Measurements from ENCODE around the gene BOC.

The BOC gene

DNA sequence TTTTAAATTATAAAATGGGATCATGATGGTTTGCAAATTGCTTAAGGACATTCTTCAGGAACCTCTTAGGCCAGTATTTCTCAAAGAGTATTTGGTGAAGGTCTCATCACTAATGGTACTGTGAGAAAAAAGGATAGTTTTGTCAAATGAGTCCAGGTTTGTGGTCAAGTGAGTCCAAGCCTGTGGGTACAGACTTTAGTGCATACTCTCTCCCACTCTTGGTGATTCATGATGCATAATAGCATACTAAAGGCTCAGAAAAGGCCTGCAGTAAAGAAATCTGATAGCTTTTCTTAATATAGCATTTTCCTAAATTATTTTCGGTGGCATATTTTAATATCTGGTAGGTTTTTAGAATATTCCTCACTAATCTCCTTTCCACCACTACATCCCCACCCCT lies 20.0 kb downstream of the BOC start:
- TF ChIP-seq, protein P1, sequence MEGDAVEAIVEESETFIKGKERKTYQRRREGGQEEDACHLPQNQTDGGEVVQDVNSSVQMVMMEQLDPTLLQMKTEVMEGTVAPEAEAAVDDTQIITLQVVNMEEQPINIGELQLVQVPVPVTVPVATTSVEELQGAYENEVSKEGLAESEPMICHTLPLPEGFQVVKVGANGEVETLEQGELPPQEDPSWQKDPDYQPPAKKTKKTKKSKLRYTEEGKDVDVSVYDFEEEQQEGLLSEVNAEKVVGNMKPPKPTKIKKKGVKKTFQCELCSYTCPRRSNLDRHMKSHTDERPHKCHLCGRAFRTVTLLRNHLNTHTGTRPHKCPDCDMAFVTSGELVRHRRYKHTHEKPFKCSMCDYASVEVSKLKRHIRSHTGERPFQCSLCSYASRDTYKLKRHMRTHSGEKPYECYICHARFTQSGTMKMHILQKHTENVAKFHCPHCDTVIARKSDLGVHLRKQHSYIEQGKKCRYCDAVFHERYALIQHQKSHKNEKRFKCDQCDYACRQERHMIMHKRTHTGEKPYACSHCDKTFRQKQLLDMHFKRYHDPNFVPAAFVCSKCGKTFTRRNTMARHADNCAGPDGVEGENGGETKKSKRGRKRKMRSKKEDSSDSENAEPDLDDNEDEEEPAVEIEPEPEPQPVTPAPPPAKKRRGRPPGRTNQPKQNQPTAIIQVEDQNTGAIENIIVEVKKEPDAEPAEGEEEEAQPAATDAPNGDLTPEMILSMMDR (IDR thresholded peaks at IDR 0.05; ENCODE audit: borderline replicate concordance, control extremely low read depth, extremely low read depth, insufficient read depth, missing control alignments), result no peak
- no peak for DNase-seq (ENCODE audit: low spot score)
- in situ Hi-C loops (cut with MboI; ENCODE audit: low sequenced_read_pairs, unreplicated experiment), result no loop called here

DNA sequence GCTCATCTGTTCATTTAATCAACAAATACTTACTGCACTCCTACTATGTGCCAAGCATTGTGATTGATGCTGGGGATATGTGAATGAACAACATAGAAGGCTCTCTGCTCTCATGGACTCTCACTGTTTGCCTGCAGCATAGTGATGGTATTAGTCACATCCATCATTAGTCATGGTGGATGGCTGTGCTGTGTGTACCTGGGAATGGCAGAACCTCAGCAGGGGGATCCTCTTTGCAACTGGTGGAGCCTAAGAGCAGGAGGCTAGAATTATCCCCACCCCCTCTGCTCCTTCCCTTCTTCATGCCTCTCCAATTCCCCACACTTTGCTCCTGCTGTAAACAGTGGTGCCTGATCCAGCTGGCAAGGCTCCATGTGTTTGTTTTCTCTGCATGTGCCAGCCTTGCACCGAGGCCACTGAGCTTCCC lies 20.5 kb downstream of the BOC start:
- in situ Hi-C loops (cut with MboI; ENCODE audit: low sequenced_read_pairs, unreplicated experiment), result no loop called here
- no peak for DNase-seq (ENCODE audit: low spot score)
- TF ChIP-seq, protein P1 (IDR thresholded peaks at IDR 0.05; ENCODE audit: borderline replicate concordance, control extremely low read depth, extremely low read depth, insufficient read depth, missing control alignments), result no peak

DNA sequence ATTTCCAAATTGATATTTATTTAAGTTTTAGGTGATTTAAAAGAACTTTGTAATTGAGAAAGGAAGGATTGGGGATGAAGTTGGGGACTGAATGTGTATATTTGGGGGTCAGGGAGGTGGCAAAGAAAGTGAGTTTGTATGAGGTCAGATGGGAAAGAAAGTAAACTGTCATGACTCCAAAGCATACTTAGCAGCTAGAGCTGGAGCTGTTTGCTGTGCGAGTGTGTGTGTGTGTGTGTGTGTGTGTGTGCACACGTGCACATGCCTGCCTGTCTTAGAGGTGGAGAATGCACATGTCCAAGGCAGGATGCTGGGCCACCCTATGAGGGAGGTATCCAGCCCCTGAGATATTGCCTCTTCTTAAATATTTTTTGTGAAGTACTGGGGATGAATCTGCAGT lies 21.0 kb downstream of the BOC start:
- DNase-seq (ENCODE audit: low spot score), result no peak
- TF ChIP-seq, protein P1 (IDR thresholded peaks at IDR 0.05; ENCODE audit: borderline replicate concordance, control extremely low read depth, extremely low read depth, insufficient read depth, missing control alignments), result no peak
- in situ Hi-C loops (cut with MboI; ENCODE audit: low sequenced_read_pairs, unreplicated experiment), result no loop called here

DNA sequence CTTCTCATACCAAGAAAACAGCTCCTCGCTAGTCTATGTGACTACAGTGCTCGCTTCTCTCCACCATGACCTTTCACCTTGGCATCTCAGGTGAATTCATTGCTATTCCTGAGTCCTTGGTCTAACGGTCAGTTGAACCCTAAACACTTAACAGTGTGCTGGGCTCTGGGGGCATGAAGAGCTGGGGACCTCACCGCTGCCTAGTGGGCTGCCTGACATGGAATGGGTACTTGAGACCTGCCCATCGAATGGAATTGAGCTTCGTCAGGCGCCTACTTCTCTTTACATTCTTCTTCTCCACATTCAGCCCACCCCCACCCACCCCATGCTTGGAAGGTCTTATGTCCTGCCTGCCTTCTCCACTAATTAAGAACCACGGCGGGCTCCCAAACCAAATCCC lies 22.1 kb downstream of the BOC start:
- DNase-seq (ENCODE audit: low spot score), result no peak
- TF ChIP-seq, protein P1 (IDR thresholded peaks at IDR 0.05; ENCODE audit: borderline replicate concordance, control extremely low read depth, extremely low read depth, insufficient read depth, missing control alignments), result no peak
- in situ Hi-C loops (cut with MboI; ENCODE audit: low sequenced_read_pairs, unreplicated experiment), result no loop called here

DNA sequence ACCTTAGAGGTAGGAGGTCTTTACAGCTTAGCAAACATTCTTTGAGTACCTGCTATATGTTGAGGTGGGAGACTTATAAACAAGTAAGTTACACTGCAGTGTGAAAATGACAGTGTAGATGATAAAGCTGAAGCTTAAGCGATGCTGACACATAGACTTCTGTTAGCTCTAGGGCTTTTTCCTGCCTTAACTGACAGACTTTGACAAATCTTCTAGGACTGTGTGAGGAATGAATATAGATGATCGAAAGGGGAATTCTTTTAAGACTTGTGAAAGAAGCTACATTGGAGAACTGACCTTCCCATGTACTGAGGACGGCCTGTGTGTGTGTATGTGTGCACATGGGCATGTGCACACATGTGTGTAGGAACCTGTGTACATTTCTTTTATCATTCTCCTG lies 22.7 kb downstream of the BOC start:
- DNase-seq (ENCODE audit: low spot score), result no peak
- in situ Hi-C loops (cut with MboI; ENCODE audit: low sequenced_read_pairs, unreplicated experiment), result no loop called here
- TF ChIP-seq, protein P1 (IDR thresholded peaks at IDR 0.05; ENCODE audit: borderline replicate concordance, control extremely low read depth, extremely low read depth, insufficient read depth, missing control alignments), result no peak

DNA sequence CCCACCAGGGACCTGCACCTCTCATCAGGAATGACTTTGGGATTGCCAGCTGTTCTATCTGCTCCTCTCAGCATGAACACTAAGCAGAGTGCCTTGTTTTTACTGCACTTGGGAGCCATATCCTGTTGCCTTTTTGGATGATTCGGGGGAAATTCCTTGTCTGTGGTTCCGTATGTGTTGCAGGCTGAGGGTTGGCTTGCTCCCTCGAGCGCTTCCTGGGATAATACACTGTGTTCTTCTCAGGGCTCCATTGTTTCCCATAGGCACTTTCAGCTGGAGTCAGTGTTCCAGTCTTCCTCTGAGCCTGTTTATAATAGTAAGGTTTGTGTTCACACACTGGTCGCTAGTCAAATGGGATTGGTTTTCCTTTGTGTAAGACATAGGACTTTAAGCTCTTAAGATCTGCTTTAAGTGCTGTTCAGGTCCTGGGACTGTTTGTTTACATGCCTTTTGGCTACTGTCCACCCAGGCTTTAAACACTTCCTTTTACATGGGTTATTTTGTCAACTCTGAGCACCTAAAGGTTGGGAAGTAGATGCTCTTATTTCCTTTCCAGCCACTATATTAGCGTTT lies 23.4 kb downstream of the BOC start:
- in situ Hi-C loops (cut with MboI; ENCODE audit: low sequenced_read_pairs, unreplicated experiment), result no loop called here
- DNase-seq (ENCODE audit: low spot score), result no peak
- TF ChIP-seq, protein P1 (IDR thresholded peaks at IDR 0.05; ENCODE audit: borderline replicate concordance, control extremely low read depth, extremely low read depth, insufficient read depth, missing control alignments), result no peak

Measured in GM13976 (cell line).